Endothelial cell of umbilical vein (primary cell): ENCODE measurements around the gene RPL39L. TPM values are rescaled to one million over a fixed set of nuclear protein-coding genes. Genes with fewer than 3 reads are reported as not detected.

Experiments used
- BruUV-seq: library from RNA; stranded (reverse); fragments of 400-500 nt; replicated peaks from 2 replicates; lab custom pipeline; 2021; lab: Mats Ljungman, UMichigan
- CTCF ChIA-PET: fragments of 300-600, 350-600 bp; sonication (Branson Sonifier 250); formaldehyde crosslinking; loops from one replicate; lab custom pipeline; 2021; ENCODE audit warnings: antibody characterized with exemption, inconsistent platforms; lab: Charles Lee
- POLR2A ChIA-PET: fragments of 300-600, 350-600 bp; sonication (Branson Sonifier 250); formaldehyde crosslinking; loops from one replicate; lab custom pipeline; 2021; ENCODE audit warnings: antibody characterized with exemption, inconsistent platforms; lab: Charles Lee
- DNase-seq: peaks from one replicate; pipeline ENCODE4 v3.0.0-alpha.2; 2011; ENCODE audit warnings: low read depth, low spot score
- FAIRE-seq: peaks from 2 replicates; lab custom pipeline; 2011; peaks lifted over from hg19 to GRCh38; lab: Jason Lieb, UNC
- H2AFZ ChIP-seq: 2 replicates; pipeline ENCODE4 v1.6.0; 2012; ENCODE audit warnings: low read depth, low read length, control low read depth, inconsistent platforms
- H3K27ac ChIP-seq: 2 replicates; pipeline ENCODE4 v1.5.1; 2011; ENCODE audit warnings: low read depth, mild to moderate bottlenecking, control low read depth, low read length, moderate library complexity; ENCODE audit not compliant: insufficient read depth
- H3K27me3 ChIP-seq, 2 experiments: 2 replicates each; pipeline versions ENCODE4 v1.6.0 to v1.6.1; 2011; ENCODE audit warnings: low read length in 2 of 2, mixed read lengths in 1 of 2; ENCODE audit not compliant: control insufficient read depth in 2 of 2, insufficient read depth in 2 of 2
- H3K36me3 ChIP-seq, 2 experiments: 2 replicates in 1 of 2; 3 replicates in 1 of 2; pipeline ENCODE4 v1.5.1; 2011; ENCODE audit warnings: low read length in 2 of 2, mild to moderate bottlenecking in 1 of 2, moderate library complexity in 1 of 2; ENCODE audit not compliant: control insufficient read depth in 2 of 2, insufficient read depth in 2 of 2; ENCODE audit errors: extremely low read depth in 1 of 2
- H3K4me1 ChIP-seq: 3 replicates; pipeline ENCODE4 v1.5.1; 2011; ENCODE audit warnings: mild to moderate bottlenecking, low read length; ENCODE audit not compliant: control insufficient read depth, insufficient read depth; ENCODE audit errors: extremely low read depth
- H3K4me2 ChIP-seq: 2 replicates; pipeline ENCODE4 v1.6.1; 2011; ENCODE audit warnings: low read length, control low read depth, mixed read lengths; ENCODE audit not compliant: insufficient read depth
- H3K4me3 ChIP-seq, 3 experiments: fragments of 200-600 bp in 1 of 3; sonication (generic), shearing (Covaris generic) in 1 of 3; replicated peaks in 1 of 3; 2 replicates each; pipeline ENCODE4 v1.5.1; 2011 to 2016; ENCODE audit warnings: control low read depth in 3 of 3, low read length in 3 of 3, mild to moderate bottlenecking in 2 of 3, inconsistent platforms in 1 of 3, low read depth in 1 of 3, moderate library complexity in 1 of 3; ENCODE audit not compliant: insufficient read depth in 1 of 3
- H3K79me2 ChIP-seq: 2 replicates; pipeline ENCODE4 v1.6.0; 2012; ENCODE audit warnings: low read length, inconsistent platforms; ENCODE audit not compliant: control insufficient read depth, insufficient read depth
- H3K9ac ChIP-seq: replicated peaks from 2 replicates; pipeline ENCODE3; 2011; ENCODE audit warnings: low read length, control low read depth; ENCODE audit not compliant: insufficient read depth; ENCODE audit errors: extremely low read depth
- H3K9me1 ChIP-seq: replicated peaks from 3 replicates; pipeline ENCODE4 v1.6.0; 2011; ENCODE audit warnings: mild to moderate bottlenecking, low read length; ENCODE audit not compliant: control insufficient read depth, insufficient read depth; ENCODE audit errors: extremely low read depth
- H3K9me3 ChIP-seq: replicated peaks from 2 replicates; pipeline ENCODE4 v1.5.1; 2012; ENCODE audit warnings: low read length, inconsistent platforms; ENCODE audit not compliant: control insufficient read depth, insufficient read depth
- H4K20me1 ChIP-seq: replicated peaks from 2 replicates; pipeline ENCODE3; 2011; ENCODE audit warnings: mild to moderate bottlenecking, low read length; ENCODE audit not compliant: control insufficient read depth, insufficient read depth; ENCODE audit errors: extremely low read depth
- CTCF ChIP-seq, 2 donors: IDR thresholded peaks; 1 replicate in 1 of 2; 2 replicates in 1 of 2; pipeline ENCODE4 v1.5.1; 2011; ENCODE audit warnings: low read length in 2 of 2, mild to moderate bottlenecking in 2 of 2, moderate library complexity in 2 of 2, control low read depth in 1 of 2, inconsistent platforms in 1 of 2, low read depth in 1 of 2; ENCODE audit not compliant: insufficient read depth in 1 of 2; ENCODE audit errors: extremely low read depth in 1 of 2
- EZH2 ChIP-seq: IDR thresholded peaks from 2 replicates; pipeline ENCODE4 v1.6.1; 2012; ENCODE audit warnings: borderline replicate concordance, low read depth, mild to moderate bottlenecking, moderate library complexity, low read length, inconsistent platforms; ENCODE audit not compliant: severe bottlenecking
- FOS ChIP-seq: IDR thresholded peaks from 2 replicates; pipeline ENCODE4 v1.6.1; 2011; ENCODE audit warnings: mild to moderate bottlenecking, low read length, moderate library complexity, borderline replicate concordance; ENCODE audit not compliant: insufficient read depth
- GATA2 ChIP-seq: IDR thresholded peaks from 2 replicates; pipeline ENCODE4 v1.7.0; 2011; ENCODE audit warnings: low read depth, mild to moderate bottlenecking, moderate library complexity, mixed read lengths, low read length; ENCODE audit not compliant: insufficient read length, insufficient read depth
- JUN ChIP-seq: IDR thresholded peaks from 2 replicates; pipeline ENCODE4 v1.6.1; 2011; ENCODE audit warnings: borderline replicate concordance, low read depth; ENCODE audit not compliant: insufficient read length, insufficient read depth
- MAX ChIP-seq: IDR thresholded peaks from 2 replicates; pipeline ENCODE4 v1.6.1; 2011; ENCODE audit not compliant: insufficient read depth, insufficient read length
- MYC ChIP-seq: IDR thresholded peaks from one replicate; pipeline ENCODE4 v1.6.1; 2011; ENCODE audit warnings: mild to moderate bottlenecking, low read depth, low read length
- POLR2A ChIP-seq: IDR thresholded peaks from 2 replicates; pipeline ENCODE4 v1.6.1; 2012; ENCODE audit warnings: low read depth, mild to moderate bottlenecking, control low read depth, low read length
- POLR2AphosphoS5 ChIP-seq: IDR thresholded peaks from 2 replicates; pipeline ENCODE4 v1.6.1; 2012; ENCODE audit warnings: low read depth, mild to moderate bottlenecking, control low read depth, low read length, moderate library complexity; ENCODE audit not compliant: insufficient read depth
- dilution Hi-C: fragments of 300-500 bp; cut with MboI; formaldehyde crosslinking; loops from one replicate; pipeline ENCODE4 v1.15.0; 2019; ENCODE audit warnings: low sequenced_read_pairs; ENCODE audit not compliant: extremely low pct_ligation_motif_present
- intact Hi-C: fragments of 100-400 bp; cut with micrococcal nuclease; formaldehyde crosslinking; loops from one replicate; pipeline ENCODE4 v1.10.0; 2022
- polyA plus RNA-seq, 4 experiments: library from polyadenylated mRNA; depleted of rRNA in 3 of 4; stranded (reverse) in 3 of 4; unstranded in 1 of 4; fragments of >200 nt; gene quantifications; 2 replicates each; pipeline versions ENCODE4 v1.2.1 to v1.2.3, GENCODE V29; 2011 to 2012; ENCODE audit warnings: missing spikeins in 1 of 4
- total RNA-seq: library from RNA; stranded (reverse); gene quantifications from 2 replicates; pipeline ENCODE4 v1.2.3, GENCODE V29; 2021

The RPL39L gene
- total and polyA plus RNA-seq, 2 donors (not counting 3 experiments of a cell fraction or from before 2014, with no cell fraction given) = 14.3 to 22.3 TPM

GRCh38 chr3:187077085-187077484 lies 62.2 kb downstream of the RPL39L start:
- no peak overlapping the region for H3K4me2 ChIP-seq
- no peak for FAIRE-seq
- ChIA-PET CTCF (no interaction called here), POLR2A (no interaction called here)
- H3K9me3 ChIP-seq = no peaks in the 10 kb centered on the region
- H2AFZ ChIP-seq = no peak overlapping the region
- no peak overlapping the region for H3K27ac ChIP-seq
- H3K79me2 ChIP-seq = no peaks in the 10 kb centered on the region
- H3K27me3 ChIP-seq = no peaks in the 10 kb centered on the region
- intact Hi-C loops = no loop called here
- H4K20me1 ChIP-seq = no peaks in the 10 kb centered on the region
- no peak for DNase-seq
- H3K9me1 ChIP-seq = no peaks in the 10 kb centered on the region
- dilution Hi-C loops = no loop called here
- no TSS peak for BruUV-seq
- TF ChIP-seq CTCF (IDR thresholded peaks at IDR 0.05; ENCODE audit: extremely low read depth in 1 of 2, insufficient read depth in 1 of 2, low read depth in 1 of 2, low read length in 2 of 2) (no peak), MAX (no peak), FOS (no peak), GATA2 (no peak), MYC (no peak), EZH2 (no peak), POLR2AphosphoS5 (no peak), JUN (no peak), POLR2A (no peak)
- peaks cover 3 to 45% of the 10 kb centered on the region in 2 experiments for H3K36me3 ChIP-seq
- no peak overlapping the region for H3K9ac ChIP-seq
- no peak overlapping the region for H3K4me3 ChIP-seq
- H3K4me1 ChIP-seq = no peaks in the 10 kb centered on the region
